GDM1 (cell line): ENCODE measurements around the gene GYG2.
"Not testable (repeated sequence)": the region's sequence is repeated elsewhere in the genome, so short reads cannot be mapped to it uniquely, and the experiment has no call there.

Experiments used
- DNase-seq: peaks from one replicate; lab custom pipeline; 2025; lab: John Stamatoyannopoulos, UW

Gene GYG2

DNA sequence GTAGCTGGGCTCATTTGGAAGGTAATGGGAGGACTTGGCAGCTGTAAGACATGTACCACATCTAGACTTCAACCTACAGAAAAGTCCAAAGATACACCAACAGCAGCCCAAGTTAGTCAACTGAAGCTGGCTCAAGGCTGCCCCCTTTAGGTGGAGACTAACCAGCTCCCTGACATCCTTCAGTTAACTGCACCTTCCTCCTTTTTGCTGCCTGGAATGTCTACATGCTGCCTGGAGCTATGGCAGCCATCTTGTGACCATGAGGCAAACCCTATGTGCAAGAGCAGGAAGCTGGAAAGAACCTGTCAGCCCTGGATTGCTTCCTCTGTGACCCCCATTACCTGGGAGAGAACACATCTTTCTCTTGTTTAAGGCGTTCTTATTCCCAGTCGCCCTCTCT lies 74.6 kb downstream of the GYG2 start:
- DNase-seq, result no peak

DNA sequence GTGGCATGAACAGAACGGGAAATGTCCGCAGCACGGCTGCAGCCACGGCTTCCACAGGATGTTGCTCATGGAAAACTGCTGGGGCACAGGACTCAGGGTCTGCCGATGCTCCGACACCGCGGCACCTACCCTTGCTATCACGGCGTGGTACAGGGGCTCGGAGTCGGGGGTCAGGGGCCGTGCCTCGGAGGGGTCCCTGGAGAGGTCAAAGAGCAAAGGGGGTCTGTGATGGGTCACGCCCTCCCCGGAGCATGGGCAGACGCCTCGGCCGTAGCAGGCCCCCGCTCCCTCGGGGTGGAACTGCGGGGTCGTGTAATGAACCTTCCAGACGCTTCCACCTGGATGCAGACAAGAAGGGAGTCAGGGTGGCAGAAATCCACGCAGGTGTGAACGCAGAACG lies 78.6 kb downstream of the GYG2 start:
- DNase-seq, result no peak

DNA sequence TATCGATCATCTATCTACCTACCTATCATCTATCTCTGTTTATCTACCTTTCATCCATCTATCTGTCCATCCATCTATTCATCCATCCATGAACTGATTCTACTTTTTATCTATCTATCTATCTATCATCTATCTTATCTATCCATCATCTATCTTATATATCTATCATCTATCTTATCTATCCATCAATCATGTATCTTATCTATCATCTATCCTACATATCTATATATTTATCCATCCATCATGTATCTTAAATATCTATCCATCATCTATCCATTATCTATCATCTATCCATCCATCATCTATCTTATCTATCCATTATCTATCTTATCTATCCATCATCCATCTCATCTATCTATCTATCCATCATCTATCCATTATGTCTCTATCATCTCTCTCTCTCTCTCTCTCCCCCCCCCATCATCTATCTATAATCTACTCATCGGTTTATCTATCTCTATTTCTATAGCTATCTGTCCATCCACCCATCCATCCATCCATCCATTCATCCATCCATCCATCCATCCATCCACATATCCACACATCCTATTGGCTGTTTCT lies 79.5 kb downstream of the GYG2 start:
- DNase-seq, result no peak

GRCh38 chrX:2910109-2910508 lies 81.4 kb downstream of the GYG2 start:
- no peak for DNase-seq

- no peak for DNase-seq
These were observed 84.4 kb downstream of the GYG2 start for GRCh38 chrX:2913118-2913517.

DNA sequence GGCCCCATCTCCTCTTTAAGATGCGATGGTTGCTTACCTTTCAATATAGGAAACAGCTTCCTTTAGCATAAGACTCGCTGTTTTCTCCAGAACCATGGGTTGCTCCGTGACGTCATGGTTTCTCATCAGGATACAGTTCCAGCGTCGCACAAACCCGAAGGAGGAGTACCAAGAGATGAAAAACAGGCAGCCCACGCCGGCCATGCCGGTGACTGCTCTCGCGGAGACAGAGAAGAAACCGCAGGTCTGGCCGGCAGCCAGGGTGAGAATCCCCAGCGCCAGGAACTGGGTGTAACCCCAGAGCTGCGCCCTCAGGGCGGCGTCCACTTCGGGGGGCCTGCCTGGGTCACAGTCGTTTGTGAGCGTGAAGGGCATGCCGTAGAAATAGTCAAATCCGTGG lies 89.0 kb downstream of the GYG2 start:
- DNase-seq, result no peak

DNA sequence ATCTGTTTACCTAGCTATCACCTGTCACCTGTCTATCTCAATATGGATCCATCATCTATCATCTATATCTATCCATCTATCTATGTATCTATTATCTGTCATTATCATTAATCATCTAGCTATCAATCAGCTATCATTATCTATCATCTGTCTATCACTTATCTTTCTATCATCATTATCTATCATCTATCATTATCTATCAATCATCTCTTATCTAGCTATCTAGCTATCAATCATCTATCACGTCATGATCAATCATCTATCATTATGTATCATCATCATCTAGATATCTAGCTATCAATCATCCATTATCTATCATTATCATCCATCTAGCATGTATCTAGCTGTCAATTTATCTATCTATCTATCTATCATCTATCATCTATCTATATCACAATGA lies 92.5 kb downstream of the GYG2 start:
- no peak for DNase-seq

- DNase-seq, result no peak
These were observed 93.0 kb downstream of the GYG2 start for GRCh38 chrX:2921750-2922149.

DNA sequence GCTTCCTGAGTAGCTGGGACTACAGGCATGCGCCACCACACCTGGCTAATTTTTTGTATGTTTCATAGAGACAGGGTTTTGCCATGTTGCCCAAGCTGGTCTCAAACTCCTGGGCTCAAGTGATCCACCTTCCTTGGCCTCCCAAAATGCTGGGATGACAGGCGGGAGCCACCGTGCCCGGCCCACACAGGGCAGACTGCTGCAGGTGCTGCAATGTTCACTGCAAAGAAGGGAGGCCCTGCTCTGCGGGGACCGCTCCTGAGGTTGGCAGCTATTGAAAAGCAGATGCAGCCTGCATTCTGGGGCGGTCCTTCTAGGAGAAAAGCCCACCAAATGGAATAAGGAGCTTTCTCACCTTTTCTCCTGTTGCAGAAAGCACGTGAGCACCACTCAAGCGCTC lies 95.4 kb downstream of the GYG2 start:
- no peak for DNase-seq

DNA sequence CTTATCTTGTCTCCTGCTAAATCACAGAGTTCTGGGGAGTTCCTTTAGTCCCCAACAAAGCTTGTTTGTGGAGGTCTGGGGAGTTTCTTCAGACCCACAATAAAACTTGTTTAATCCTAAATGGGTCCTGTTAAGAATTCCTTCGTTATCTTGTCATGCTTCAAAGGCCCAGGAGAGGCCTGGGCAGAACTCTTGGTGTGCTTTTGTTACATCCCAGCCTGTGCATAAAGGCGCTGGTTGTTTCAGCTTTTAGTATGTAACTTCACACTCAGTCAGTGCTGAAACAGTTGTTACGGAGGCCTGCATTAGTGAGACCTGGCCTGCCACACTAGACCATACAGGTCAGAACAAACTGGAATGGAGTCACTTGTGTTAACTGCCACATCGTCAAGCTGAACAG lies 97.5 kb downstream of the GYG2 start:
- not testable (repeated sequence) for DNase-seq

DNA sequence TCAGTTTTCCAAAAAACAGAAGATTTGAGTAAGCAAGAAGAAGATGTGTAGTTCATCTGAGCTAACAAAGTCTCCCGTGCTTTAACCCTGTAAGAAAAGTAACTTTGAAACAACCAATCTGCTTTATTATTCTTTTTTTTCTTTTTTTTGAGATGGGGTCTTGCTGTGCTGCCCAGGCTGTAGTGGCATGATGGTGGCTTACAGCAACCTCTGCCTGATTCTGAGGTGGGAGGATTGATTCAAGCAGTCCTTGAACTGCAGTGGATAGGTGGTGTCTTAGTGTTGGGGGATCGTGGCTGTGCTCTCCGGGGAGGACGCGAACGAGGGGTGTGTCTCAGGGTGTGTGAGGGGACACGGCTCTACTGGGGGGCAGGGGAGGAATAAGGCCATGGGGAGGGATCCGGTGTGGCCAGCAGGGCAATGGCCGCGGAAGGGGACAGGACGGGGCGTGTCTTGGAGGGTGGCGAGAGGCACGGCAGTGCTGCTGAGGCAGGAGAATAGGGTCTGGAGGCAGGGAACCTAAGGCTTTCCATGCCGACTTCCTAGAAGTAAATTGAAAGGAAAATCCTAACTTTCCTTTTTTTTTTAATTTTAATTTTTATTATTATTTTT lies 98.0 kb downstream of the GYG2 start:
- DNase-seq, result no peak

GRCh38 chrX:2928191-2928582 lies 99.5 kb downstream of the GYG2 start:
- no peak for DNase-seq

GRCh38 chrX:2928583-2929434 lies 100.1 kb downstream of the GYG2 start, which contains the start of gene ARSD:
Gene ARSD (minus strand): TSS chrX:2929339. CDS start chrX:2929275, 64 bp downstream.
- no peak for DNase-seq

DNA sequence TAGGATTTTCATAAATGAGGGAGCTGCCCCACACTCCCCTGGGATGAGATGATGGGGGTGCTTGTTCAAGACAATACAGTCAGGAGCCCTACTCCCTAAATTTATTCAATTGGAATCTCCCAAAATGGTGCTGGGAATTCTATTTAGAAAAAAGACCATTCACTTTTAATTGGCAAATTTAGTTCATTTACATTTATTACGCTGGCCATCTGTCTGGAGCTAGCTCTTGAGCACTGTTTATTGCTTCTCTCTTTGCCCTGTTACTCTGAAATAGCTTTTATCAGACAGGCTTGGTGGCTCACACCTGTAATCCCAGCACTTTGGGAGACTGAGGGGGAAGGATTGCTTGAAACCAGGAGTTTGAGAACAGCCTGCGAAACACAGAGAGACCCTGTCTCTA lies 102.4 kb downstream of the GYG2 start:
- DNase-seq, result no peak

DNA sequence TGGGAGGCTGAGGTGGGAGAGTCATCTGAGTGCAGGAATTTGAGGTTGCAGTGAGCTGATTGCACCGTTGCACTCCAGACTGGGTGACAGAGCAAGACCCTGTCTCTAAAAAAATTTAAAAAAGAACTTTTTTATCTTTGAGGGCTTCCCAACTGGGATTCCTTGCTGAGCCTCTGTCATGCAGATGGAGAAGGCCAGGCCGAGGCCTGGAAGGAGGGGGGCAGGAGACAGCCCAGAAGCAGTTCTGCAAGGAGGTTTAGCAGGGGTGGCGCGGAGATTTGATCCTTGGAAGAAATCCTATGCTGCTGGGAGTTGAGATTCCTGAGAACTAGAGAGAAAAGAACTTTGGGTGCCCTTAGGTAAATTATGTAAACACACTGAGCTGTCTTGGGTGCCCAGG lies 102.9 kb downstream of the GYG2 start:
- no peak for DNase-seq
